ENCODE results near the gene VANGL1. TPM values are rescaled to one million over a fixed set of nuclear protein-coding genes. Genes with fewer than 3 reads are reported as not detected.

Gene VANGL1
- total RNA-seq, 3 donors from 2014 or later: 15.6 to 21.7 (median 17.9) TPM

GRCh38 chr1:115640384-115640783, 1.4 kb upstream of the VANGL1 start:
- no peak for TF ChIP-seq CTCF (IDR thresholded peaks at IDR 0.05)
- H3K36me3 ChIP-seq (ENCODE audit: low read depth): no peaks in the 10 kb centered on the region
- H3K4me1 ChIP-seq (ENCODE audit: low read depth): peaks cover 6% of the 10 kb centered on the region
- intact Hi-C loops (cut with DNase I, micrococcal nuclease): no loop called here
- H3K9me3 ChIP-seq: peaks cover 7% of the 10 kb centered on the region
- ATAC-seq: no peak
- no peak for DNase-seq
- no peak overlapping the region for H3K4me3 ChIP-seq

- H3K36me3 ChIP-seq (ENCODE audit: low read depth): no peaks in the 10 kb centered on the region
- H3K4me3 ChIP-seq: peak overlapping the region; percentile 61
- no peak for TF ChIP-seq CTCF (IDR thresholded peaks at IDR 0.05)
- peak; percentile 75 for ATAC-seq
- H3K9me3 ChIP-seq: peaks cover 7% of the 10 kb centered on the region
- DNase-seq: peak; percentile 75 to 82 (median 76)
- intact Hi-C loops (cut with DNase I, micrococcal nuclease): no loop called here
- H3K4me1 ChIP-seq (ENCODE audit: low read depth): peaks cover 18% of the 10 kb centered on the region
These were observed 650 bp downstream of the VANGL1 start for GRCh38 chr1:115642168-115643072.

- no peak for TF ChIP-seq CTCF (IDR thresholded peaks at IDR 0.05)
- Histone ChIP-seq H3K4me1 (ENCODE audit: low read depth) (peaks cover 25% of the 10 kb centered on the region), H3K36me3 (ENCODE audit: low read depth) (no peaks in the 10 kb centered on the region), H3K4me3 (no peak overlapping the region), H3K9me3 (peaks cover 7% of the 10 kb centered on the region)
- intact Hi-C loops (cut with DNase I, micrococcal nuclease): no loop called here
- DNase-seq: no peak
- ATAC-seq: no peak
These were observed 1.5 kb downstream of the VANGL1 start for GRCh38 chr1:115643225-115643624.

- H3K4me1 ChIP-seq (ENCODE audit: low read depth): peaks cover 29% of the 10 kb centered on the region
- no peaks in the 10 kb centered on the region for H3K36me3 ChIP-seq (ENCODE audit: low read depth)
- DNase-seq (no peak), ATAC-seq (no peak)
- no peak overlapping the region for H3K4me3 ChIP-seq
- intact Hi-C loops (cut with DNase I, micrococcal nuclease): no loop called here
- no peak for TF ChIP-seq CTCF (IDR thresholded peaks at IDR 0.05)
- peaks cover 5% of the 10 kb centered on the region for H3K9me3 ChIP-seq
These were observed 1.9 kb downstream of the VANGL1 start for GRCh38 chr1:115643666-115644065.

GRCh38 chr1:115644109-115644508, 2.3 kb downstream of the VANGL1 start:
- peaks cover under 1% of the 10 kb centered on the region for H3K9me3 ChIP-seq
- H3K4me3 ChIP-seq: no peak overlapping the region
- no peak for TF ChIP-seq CTCF (IDR thresholded peaks at IDR 0.05)
- no peak for DNase-seq
- H3K36me3 ChIP-seq (ENCODE audit: low read depth): no peaks in the 10 kb centered on the region
- peaks cover 34% of the 10 kb centered on the region for H3K4me1 ChIP-seq (ENCODE audit: low read depth)
- ATAC-seq: no peak
- intact Hi-C loops (cut with DNase I, micrococcal nuclease): no loop called here

Measured in mucosa of descending colon (tissue), 3 donors.